ENCODE measurements around the gene ZFYVE28. TPM values are rescaled to one million over a fixed set of nuclear protein-coding genes. Genes with fewer than 3 reads are reported as not detected.

ZFYVE28 gene
- total RNA-seq, 2 donors from 2014 or later = 7.4 to 8.4 TPM

DNA sequence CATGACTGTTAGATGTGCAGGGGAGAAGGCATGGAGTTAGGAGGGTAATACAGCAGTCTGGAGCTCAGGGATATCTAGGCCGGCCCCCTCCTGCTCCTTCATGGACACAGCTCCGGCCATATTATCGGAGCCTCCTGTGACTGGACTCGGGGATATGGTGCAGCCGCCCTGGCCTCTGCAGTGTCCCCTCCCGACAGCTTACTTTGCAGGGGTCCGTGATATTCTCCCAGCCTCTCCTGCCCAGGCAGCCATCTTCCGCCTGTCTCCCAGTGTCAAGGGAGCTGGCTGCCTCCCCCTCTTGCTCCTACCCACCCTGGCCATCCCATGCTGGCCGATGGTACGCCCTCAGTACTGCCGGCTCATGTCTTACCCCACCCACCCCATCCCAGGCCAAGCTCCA, 30.6 kb upstream of the ZFYVE28 start:
- intact Hi-C loops (cut with DNase I) = loop anchor here in 1 of 2 donors (10.0 kb wide), 1 partner anchor 234 kb away; no protein-coding TSS in a partner anchor
- DNase-seq (ENCODE audit: low spot score) = peak; percentile 62

DNA sequence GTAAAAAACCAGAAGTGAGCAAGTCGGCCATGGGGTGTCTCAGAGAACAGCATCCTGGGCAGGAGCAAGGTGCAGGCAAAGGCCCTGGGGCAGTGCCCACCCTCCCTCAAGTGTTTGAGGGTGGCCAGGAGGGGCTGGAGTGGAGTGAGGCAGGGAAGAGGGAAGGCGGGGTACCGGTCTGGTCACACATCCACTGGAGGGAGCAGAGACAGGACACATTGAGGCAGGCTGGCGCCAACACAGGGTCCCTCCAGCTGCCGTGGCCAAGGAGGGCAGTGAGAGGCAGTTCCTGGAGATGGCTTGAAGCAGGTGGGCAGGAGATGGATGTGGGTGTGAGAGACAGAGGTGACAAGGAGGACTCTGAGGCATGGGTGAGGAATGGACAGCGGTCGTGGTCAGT, 30.1 kb upstream of the ZFYVE28 start:
- intact Hi-C loops (cut with DNase I) = loop anchor here in 1 of 2 donors (10.0 kb wide), 1 partner anchor 234 kb away; no protein-coding TSS in a partner anchor

DNA sequence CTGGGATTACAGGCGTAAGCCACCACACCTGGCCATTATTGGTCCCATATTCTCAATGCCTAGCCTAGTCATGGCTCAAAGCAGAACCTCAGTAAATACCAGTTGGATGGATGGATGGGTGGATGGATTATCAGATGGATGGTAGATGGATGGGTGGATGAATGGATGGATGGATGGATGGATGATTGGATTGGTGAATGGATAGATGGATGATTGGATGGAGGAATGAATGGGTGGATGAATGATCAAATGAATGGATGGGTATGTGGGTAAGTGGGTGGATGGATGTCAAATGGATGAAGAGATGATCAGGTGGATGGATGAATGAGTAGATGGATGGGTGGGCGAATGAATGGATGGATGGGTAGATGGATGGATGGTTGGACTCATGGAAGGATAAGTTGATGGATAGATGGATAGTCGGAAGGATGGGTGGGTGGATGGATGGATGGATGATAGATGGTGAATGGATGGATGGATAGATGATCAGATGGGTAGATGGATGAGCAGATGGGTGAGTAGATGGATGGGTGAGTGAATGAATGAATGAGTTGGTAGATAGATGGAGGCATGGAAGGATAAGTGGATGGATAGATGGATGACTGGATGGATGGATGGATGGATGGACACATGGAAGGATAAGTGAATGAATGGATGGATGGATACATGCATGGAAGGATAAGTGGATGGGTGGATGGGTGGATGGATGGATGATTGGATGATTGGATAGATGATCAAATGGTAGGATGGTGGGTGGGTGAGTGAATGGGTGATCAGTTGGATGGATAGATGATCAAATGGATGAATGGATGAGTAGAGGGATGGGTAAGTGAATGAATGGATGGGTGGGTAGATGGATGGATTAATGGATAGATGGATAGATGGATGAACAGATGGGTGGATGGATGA, 28.5 kb upstream of the ZFYVE28 start:
- DNase-seq (ENCODE audit: low spot score) = no peak
- intact Hi-C loops (cut with DNase I) = loop anchor here in 1 of 2 donors (10.0 kb wide), 1 partner anchor 232 kb away; no protein-coding TSS in a partner anchor

More for the DNA sequence above, 30.1 kb upstream of the ZFYVE28 start:
- DNase-seq (ENCODE audit: low spot score) = peak; percentile 79

GRCh38 chr4:2445571-2445970, 27.1 kb upstream of the ZFYVE28 start:
- intact Hi-C loops (cut with DNase I) = loop anchor here in 1 of 2 donors (10.0 kb wide), 1 partner anchor 231 kb away; no protein-coding TSS in a partner anchor
- no peak for DNase-seq (ENCODE audit: low spot score)

DNA sequence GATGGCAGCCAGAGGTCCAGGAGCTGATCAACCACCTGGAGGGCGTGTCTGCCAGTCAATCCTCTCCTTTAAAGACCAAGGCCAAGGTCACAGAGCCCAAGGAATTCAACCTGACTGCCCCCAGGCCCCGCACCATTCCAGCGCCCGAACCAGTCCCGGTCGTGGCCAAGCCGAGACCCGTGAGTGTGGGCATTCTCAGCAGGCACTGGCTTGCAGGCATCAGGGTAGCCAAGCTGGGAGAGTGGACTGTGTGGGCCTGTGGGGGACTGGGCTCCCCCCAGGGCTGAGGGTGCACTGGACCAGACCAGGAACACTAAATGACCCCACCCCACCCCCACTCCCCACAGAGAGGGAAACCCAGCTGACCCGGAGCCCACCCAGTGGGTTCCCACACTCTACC, 26.7 kb upstream of the ZFYVE28 start:
- DNase-seq (ENCODE audit: low spot score) = no peak
- intact Hi-C loops (cut with DNase I) = loop anchor here in 1 of 2 donors (10.0 kb wide), 1 partner anchor 230 kb away; no protein-coding TSS in a partner anchor

DNA sequence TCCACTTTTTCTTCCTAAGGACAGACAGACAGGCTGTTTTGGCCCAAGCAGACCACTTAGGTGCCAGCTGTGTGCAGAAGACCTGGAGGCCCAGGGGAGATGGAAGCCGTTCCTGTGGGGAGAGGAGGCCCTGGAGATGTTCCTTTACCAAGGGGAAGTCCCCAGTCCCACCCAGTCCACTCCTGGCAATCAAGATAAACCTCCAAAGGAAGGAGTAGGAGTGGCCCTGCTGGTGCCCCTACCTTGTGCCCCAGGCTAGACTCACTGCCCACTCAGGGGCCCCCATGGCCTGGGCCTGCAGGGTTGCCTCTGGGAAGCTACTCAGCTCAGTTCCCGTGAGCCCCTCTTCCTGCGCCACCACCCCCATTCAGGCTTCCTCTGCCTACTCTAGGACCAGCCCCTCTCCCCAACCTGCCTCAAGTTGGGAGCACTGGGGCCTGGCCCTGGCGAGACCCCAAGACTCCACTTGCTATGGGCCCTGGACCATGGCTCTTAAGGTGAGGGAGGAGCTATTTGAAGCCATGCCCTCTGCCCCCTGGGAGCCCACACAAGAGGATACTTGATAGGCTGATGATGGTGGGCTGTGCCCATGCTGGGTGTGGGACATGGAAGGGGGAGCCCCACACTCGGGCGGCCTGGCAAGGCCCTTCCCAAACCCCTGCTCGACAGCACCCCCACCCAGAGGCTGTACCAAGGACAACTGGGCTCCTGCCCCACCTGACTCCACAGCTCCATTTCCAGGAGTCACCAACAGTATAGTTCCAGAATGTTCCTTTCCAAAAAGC, 25.7 kb upstream of the ZFYVE28 start:
- intact Hi-C loops (cut with DNase I) = loop anchor here in 1 of 2 donors (10.0 kb wide), 1 partner anchor 229 kb away; no protein-coding TSS in a partner anchor
- DNase-seq (ENCODE audit: low spot score) = no peak

- intact Hi-C loops (cut with DNase I) = loop anchor here in 1 of 2 donors (10.0 kb wide), 1 partner anchor 228 kb away; no protein-coding TSS in a partner anchor
- DNase-seq (ENCODE audit: low spot score) = no peak
Observed at GRCh38 chr4:2443061-2443730, 24.8 kb upstream of the ZFYVE28 start.

- intact Hi-C loops (cut with DNase I) = loop anchor here in 1 of 2 donors (10.0 kb wide), 1 partner anchor 228 kb away; no protein-coding TSS in a partner anchor
- no peak for DNase-seq (ENCODE audit: low spot score)
Observed at GRCh38 chr4:2442175-2442993, 23.9 kb upstream of the ZFYVE28 start.

DNA sequence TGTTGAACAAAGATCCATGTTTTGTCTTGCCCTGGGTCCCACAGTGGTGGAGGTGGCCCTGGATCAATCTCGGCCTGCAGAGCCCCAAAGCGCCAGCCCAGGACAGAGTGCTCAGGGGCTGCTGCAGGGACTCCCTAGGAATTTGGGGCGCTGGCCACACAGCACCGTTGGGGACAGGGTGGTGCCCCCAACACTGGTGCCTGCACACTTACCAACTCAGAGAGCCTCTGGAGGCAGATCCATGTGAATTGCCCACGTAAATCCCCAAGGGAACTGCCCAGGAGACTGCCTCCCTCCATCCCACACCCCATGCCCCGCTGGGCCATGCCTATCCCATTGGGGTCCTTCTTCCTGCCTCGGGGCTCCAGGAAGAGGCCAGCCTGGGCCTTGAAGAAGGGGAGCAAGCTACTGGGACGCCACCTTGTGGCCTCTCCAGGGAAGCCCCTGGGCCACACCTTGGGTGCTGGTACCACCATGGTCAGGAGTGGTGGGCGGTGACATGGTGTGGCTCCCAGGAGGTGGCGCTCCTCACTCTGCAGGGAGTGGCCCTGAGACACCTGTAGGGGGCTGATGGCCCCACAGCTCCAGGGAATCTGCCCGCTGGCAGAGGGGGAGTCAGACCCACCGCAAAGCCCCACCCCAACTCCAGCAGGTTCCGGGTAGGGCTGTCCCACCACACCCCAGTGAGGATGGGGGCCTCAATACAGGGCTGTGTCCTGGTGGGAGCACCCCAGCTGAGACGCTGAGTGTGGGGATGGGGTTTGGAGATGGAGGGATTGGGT, 23.1 kb upstream of the ZFYVE28 start:
- intact Hi-C loops (cut with DNase I) = loop anchor here in 1 of 2 donors (10.0 kb wide), 1 partner anchor 227 kb away; no protein-coding TSS in a partner anchor

GRCh38 chr4:2438822-2439718, 20.6 kb upstream of the ZFYVE28 start:
- no peak for DNase-seq (ENCODE audit: low spot score)

More for the DNA sequence above, 23.1 kb upstream of the ZFYVE28 start:
- no peak for DNase-seq (ENCODE audit: low spot score)

DNA sequence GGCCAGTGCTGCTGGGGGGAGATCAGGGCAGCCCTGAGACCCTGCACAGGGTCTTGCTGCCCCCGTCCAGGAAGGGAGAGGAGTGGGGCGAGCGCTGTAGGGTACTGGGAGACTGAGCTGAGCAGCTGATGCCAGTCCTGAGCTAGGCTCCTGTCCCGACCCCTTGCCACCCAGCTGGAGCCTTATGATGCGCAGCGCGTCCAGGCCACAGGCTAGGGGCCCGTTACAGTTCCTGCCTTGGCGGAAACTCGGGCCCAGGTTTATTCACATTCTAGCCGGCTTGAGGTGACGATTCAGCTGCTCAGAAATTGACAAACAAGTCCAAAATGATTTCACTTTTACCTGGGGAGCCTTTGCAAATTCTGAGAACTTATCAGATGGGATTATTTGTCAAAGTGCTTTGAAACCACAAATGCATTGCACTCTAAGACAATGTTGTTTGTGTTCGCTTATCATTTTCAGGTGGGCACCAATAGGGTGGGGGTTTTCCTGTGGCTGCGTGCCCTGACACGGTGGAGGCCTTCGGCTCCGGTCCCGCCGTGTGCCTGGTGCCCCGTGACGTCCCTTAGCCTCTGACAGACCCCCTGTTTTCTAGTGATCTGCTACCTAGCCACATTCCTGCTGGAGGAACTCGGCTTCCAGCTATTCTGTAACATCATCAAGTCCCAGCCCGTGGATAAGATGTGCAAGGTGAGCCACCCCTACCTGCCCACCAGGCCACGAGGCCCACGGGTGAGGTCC, 19.2 kb upstream of the ZFYVE28 start:
- intact Hi-C loops (cut with DNase I) = loop anchor here in 1 of 2 donors (5.0 kb wide), 1 partner anchor 340 kb away; no protein-coding TSS in a partner anchor
- no peak for DNase-seq (ENCODE audit: low spot score)

More at GRCh38 chr4:2438822-2439718, 20.6 kb upstream of the ZFYVE28 start:
- intact Hi-C loops (cut with DNase I) = loop anchor here in 1 of 2 donors (5.0 kb wide), 1 partner anchor 342 kb away; no protein-coding TSS in a partner anchor

GRCh38 chr4:2436761-2437474, 18.5 kb upstream of the ZFYVE28 start:
- DNase-seq (ENCODE audit: low spot score) = no peak
- intact Hi-C loops (cut with DNase I) = loop anchor here in 1 of 2 donors (5.0 kb wide), 1 partner anchor 340 kb away; no protein-coding TSS in a partner anchor

GRCh38 chr4:2436301-2436700, 17.9 kb upstream of the ZFYVE28 start:
- intact Hi-C loops (cut with DNase I) = loop anchor here in 1 of 2 donors (5.0 kb wide), 1 partner anchor 339 kb away; no protein-coding TSS in a partner anchor
- DNase-seq (ENCODE audit: low spot score) = no peak

DNA sequence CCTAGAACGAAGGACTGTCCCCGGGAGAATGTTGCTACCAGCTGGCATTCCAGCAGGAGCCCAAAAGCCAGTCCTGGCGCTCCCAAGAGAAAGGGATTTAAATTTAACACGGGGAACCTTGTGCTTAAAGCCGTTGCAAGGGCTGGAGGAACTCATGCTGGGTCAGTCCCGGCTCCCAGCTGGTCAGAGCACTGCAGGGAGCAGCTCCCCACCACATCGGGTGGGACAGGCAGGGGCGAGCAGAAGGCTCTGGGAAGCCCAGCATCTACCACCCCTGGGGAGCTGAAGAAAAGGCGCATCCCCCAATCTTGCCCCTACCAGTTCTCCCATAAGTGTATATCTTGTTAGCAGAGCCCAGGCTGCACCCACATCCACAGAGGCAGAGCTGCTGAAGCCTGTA, 16.0 kb upstream of the ZFYVE28 start:
- intact Hi-C loops (cut with DNase I) = no loop called here
- DNase-seq (ENCODE audit: low spot score) = no peak
